Measurements from ENCODE around the gene NXPE4.
"Not testable (repeated sequence)": the region's sequence is repeated elsewhere in the genome, so short reads cannot be mapped to it uniquely, and the experiment has no call there.

NXPE4 gene

DNA sequence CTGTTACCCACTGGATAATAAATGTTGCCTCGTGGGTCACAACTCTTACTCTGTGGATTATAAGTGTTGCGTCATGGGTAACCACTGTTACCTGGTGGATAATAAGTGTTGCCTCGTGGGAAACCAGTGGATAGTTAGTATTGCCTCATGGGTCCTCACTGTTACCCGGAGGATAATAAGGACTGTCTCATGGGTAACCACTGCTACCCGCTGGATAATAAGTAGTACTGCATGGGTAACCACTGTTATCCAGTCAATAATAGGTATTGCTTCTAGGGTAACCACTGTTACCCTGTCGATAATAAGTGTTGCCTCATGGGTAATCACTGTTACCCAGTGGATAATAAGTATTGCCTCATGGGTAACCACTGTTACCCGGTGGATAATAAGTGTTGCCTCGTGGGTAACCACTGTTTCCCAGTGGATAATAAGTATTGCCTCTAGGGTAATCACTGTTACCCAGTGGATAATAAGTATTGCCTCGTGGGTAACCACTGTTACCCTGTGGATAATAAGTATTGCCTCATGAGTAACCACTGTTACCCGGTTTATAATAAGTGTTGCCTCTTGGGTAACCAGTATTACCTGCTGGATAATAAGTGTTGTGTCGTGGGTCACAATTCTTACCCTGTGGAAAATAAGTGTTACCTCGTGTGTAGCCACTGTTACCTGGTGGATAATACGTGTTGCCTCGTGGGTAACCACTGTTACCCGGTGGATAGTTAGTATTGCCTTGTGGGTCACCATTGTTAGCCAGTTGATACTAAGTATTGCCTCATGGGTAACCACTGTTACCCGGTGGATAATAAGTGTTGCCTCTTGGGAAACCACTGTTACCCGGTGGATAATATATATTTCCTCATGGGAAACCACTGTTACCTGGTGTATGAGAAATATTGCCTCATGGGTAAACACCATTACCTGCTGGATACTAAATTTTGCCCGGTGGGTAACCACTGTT lies 15.7 kb upstream of the NXPE4 start:
- DNase-seq (ENCODE audit: low spot score), result no peak
- FAIRE-seq, result peak; percentile 85

DNA sequence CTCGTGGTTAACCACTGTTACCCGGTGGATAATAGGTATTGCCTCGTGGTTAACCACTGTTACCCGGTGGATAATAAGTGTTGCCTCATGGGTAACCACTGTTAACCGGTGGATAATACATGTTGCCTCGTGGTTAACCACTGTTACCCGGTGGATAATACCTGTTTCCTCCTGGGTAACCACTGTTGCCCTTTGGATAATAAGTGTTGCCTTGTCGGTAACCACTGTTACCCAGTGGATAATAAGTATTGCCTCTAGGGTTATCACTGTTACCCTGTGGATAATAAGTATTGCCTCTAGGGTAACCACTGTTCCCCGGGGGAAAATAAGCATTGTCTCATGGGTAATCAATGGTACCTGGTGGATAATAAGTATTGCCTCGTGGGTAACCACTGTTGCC lies 15.0 kb upstream of the NXPE4 start:
- peak; percentile 83 for FAIRE-seq
- DNase-seq (ENCODE audit: low spot score), result no peak

DNA sequence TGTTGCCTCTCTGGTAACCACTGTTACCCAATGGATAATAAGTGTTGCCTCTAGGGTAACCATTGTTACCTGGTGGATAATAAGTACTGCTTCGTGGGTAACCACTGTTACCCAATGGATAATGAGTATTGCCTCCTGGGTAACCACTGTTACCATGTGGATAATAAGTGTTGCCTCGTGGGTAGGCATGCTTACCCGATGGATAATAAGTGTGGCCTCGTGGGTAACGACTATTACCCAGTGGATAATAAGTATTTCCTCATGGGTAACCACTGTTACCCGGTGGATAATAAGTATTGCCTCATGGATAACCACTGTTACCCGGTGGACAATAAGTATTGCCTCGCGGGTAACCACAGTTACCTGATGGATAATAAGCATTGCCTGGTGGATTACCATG lies 13.8 kb upstream of the NXPE4 start:
- no peak for DNase-seq (ENCODE audit: low spot score)
- no peak for FAIRE-seq

DNA sequence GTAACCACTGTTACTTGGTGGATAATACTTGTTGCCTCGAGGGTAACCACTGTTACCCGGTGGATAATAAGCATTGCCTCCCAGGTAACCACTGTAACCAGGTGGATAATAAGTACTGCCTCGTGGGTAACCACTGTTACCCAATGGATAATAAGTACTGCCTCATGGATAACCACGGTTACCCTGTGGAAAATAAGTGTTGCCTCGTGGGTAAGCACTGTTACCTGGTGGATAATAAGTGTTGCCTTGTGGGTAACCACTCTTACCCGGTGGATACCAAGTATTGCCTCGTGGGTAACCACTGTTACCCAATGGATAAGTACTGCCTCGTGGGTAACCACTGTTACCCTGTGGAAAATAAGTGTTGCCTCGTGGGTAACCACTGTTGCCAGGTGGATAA lies 13.0 kb upstream of the NXPE4 start:
- not testable (repeated sequence) for DNase-seq (ENCODE audit: low spot score)
- peak; percentile 95 for FAIRE-seq

DNA sequence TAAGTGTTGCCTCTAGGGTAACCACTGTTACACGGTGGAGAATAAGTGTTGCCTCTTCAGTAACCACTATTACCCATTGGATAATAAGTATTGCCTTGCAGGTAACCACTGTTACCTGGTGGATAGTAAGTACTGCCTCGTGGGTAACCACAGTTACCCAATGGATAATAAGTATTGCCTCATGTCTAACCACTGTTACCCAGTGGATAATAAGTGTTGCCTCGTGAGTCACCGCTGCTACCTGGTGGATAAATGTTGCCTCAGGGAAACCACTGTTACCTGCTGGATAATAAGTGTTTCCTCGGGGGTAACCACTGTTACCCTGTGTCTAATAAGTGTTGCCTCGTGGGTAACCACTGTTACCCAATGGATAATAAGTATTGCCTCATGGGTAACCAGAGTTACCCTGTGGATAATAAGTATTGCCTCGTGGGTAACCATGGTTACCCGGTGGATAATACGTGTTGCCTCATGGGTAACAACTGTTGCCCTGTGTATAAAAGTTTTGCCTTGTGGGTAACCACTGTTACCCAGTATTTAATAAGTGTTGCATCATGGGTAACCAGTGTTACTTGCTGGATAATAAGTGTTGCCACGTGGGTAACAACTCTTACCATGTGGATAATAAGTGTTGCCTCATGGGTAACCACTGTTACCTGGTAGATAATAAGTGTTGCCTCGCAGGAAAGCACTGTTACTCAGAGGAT lies 12.3 kb upstream of the NXPE4 start:
- FAIRE-seq (peak; percentile 83), DNase-seq (ENCODE audit: low spot score) (no peak)

DNA sequence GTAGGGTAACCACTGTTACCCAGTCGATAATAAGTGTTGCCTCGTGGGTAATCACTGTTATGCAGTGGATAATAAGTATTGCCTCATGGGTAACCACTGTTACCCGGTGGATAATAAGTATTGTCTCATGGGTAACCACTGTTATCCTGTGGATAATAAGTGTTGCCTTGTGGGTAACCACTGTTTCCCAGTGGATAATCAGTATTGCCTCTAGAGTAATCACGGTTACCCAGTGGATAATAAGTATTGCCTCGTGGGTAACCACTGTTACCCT lies 11.2 kb upstream of the NXPE4 start:
- FAIRE-seq; DNase-seq (ENCODE audit: low spot score): not testable (repeated sequence)

DNA sequence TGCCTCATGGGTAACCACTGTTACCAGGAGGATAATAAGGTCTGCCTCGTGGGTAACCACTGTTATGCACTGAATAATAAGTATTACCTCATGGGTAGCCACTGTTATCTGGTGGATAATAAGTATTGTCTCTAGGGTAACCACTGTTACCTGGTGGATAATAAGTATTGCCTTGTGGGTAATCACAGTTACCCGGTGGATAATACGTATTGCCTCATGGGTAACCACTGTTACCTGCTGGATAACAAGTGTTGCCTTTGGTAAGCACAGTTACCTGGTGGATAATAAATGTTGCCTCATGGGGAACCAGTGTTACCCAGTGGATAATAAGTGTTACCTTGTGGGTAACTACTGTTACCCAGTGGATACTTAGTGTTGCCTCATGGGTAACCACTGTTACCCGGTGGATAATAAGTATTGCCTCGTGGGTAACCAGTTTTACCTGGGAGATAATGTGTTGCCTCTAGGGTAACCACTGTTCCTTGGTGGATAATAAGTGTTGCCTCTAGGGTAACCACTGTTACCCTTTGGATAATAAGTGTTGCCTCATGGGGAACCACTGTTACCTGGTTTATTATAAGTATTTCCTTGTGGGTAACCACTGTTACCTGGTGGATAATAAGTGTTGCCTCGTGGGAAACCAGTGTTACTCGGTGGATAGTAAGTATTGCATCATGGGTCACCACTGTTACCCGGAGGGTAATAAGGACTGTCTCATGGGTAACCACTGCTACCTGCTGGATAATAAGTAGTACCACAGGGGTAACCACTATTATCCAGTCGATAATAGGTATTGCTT lies 10.6 kb upstream of the NXPE4 start:
- FAIRE-seq (peak; percentile 71), DNase-seq (ENCODE audit: low spot score) (no peak)

DNA sequence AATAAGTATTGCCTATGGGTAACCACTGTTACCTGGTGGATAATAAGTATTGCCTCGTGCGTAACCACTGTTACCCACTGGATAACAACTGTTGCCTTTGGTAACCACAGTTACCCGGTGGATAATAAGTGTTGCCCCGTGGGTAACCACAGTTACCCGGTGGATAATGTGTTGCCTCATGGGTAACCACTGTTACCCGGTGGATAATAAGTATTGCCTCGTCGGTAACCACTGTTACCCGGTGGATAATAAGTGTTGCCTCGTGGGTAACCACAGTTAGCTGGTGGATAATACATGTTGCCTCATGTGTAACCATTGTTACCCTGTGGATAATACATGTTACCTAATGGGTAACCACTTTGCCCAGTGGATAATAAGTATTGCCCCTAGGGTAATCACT lies 9.8 kb upstream of the NXPE4 start:
- DNase-seq (ENCODE audit: low spot score) (no peak), FAIRE-seq (peak; percentile 81)

DNA sequence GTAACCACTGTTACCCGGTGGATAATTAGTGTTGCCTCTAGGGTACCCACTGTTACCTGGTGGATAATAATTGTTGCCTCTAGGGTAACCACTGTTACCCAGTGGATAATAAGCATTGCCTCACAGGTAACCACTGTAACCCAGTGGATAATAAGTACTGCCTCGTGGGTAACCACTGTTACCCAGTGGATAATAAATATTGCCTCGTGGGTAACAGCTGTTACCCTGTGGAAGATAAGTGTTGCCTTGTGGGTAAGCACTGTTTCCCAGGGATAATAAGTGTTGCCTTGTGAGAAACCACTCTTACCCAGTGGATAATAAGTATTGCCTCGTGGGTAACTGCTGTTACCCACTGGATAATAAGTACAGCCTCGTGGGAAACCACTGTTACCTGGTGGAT lies 9.3 kb upstream of the NXPE4 start:
- no peak for DNase-seq (ENCODE audit: low spot score)
- peak; percentile 17 for FAIRE-seq

DNA sequence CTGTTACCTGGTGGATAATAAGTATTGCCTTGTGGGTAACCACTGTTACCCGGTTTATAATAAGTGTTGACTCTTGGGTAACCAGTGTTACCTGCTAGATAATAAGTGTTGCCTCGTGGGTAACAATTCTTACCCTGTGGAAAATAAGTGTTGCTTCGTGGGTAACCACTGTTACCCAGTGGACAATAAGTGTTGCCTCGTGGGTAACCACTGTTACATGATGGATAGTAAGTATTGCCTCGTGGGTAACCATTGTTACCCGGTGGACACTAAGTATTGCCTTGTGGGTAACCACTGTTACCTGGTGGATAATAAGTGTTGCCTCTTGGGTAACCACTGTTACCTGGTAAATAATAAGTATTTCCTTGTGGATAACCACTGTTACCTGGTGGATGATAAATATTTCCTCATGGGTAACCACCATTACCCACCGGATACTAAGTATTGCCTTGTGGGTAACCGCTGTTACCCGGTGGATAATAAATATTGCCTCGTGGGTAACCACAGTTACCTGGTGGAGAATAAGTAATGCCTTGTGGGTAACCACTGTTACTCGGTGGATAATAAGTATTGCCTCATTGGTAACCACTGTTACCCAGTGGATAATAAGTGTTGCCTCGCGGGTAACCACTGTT lies 8.7 kb upstream of the NXPE4 start:
- DNase-seq (ENCODE audit: low spot score), result no peak
- peak; percentile 80 for FAIRE-seq

DNA sequence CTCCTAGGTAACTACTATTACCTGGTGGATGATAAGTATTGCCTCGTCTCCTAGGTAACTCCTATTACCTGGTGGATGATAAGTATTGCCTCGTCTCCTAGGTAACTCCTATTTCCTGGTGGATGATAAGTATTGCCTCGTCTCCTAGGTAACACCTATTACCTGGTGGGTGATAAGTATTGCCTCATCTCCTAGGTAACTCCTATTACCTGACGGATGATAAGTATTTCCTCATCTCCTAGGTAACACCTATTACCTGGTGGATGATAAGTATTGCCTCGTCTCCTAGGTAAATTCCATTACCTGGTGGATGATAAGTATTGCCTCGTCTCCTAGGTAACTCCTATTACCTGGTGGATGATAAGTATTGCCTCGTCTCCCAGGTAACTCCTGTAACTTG lies 7.6 kb upstream of the NXPE4 start:
- FAIRE-seq, result peak; percentile 53
- DNase-seq (ENCODE audit: low spot score), result not testable (repeated sequence)

DNA sequence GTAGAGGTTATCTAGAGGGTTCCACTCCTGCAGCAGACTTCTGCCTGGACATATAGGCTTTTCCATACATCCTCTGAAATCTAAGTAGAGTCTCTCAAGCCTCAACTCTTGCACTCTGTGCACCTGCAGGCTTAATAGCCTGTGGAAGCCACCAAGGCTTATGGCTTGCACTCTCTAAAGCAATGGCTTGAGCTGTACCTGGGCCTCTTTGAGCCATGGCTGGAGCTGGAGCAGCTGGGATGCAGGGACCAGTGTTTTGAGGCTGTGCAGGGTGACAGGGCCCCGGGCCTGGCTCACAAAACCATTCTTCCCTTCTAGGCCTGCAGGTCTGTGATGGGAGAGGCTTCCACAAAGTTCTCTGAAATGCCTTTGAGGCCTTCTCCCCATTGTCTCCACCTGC lies 2.9 kb upstream of the NXPE4 start:
- DNase-seq (ENCODE audit: low spot score) (no peak), FAIRE-seq (no peak)

DNA sequence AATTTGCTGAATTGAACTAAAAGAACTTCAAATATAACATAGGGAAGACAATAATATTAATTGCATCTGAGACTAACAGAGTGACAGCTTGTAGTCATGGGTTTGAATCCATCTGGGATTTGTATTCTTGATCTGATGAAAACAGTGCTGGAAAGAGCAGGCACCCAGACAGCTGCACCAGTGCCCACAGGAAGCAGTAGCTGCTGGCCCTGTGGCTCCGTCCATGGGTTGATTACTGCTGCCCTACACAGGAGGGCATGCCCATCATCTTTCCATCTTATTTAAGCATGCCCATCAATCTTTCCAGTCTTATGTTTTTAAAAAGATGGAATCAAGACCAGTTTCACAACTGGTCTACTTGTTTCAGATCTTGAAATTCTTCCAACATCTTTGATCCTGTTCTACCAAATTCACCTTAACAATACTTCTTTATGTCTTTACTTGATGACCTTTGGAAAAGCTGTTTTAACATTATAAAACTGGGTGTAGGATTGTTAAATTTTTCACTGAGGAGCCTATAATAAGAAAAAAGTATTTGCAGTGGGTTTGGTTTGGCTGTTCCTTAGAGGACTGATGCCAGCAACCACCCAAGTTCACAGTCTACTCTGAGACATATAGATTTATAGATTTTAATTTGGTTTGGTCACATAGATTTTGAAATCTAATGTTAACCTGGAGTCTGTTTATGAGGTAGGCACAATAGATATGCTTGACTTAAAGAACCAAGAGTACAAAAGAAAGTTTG lies 761 bp upstream of the NXPE4 start:
- DNase-seq (ENCODE audit: low spot score) (no peak), FAIRE-seq (no peak)

DNA sequence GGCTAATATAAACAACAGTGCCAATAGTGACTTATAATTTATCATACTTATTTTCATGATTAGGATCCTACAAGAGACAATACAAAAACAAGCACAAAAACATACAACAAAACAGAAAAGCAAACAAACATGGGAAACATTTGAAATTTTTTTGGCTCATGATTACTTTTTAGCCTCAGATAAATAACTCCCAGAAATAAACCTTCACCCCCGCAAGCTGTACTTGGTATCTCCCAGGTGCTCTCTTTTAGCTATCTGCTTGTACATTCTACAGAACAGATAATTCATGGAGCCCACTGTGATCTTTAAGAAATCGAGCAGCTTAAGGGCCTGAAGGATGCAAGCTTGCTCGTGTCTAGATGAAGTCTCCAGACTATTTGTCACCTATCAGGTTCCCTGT lies 883 bp downstream of the NXPE4 start:
- DNase-seq (ENCODE audit: low spot score) (no peak), FAIRE-seq (no peak)

DNA sequence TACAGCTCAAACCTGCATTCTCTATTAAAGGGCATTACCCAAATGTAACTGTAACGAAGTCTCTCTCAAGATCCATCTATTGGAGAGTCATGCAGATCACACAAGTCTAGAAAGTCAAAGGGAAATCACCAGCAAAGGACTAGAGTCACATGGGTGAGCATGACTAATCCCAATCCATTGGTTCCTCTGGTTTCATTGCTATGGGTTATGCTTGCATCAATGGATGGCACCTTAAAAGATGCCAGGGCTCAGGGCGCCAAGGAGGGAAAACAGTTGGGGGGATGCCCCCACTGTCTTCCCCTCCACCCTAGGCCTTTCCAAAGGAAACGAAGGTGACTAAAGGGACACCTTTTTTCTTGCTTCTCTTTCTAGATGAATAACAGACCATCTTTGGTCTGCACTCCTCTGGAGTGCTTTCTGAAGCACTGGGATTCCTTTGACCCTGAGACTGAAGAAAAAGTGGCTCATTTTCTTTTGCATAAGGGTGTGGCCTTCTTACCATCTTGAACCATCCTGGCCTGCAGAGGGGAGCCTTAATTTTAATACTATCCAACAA lies 8.1 kb downstream of the NXPE4 start:
- FAIRE-seq (no peak), DNase-seq (ENCODE audit: low spot score) (no peak)

DNA sequence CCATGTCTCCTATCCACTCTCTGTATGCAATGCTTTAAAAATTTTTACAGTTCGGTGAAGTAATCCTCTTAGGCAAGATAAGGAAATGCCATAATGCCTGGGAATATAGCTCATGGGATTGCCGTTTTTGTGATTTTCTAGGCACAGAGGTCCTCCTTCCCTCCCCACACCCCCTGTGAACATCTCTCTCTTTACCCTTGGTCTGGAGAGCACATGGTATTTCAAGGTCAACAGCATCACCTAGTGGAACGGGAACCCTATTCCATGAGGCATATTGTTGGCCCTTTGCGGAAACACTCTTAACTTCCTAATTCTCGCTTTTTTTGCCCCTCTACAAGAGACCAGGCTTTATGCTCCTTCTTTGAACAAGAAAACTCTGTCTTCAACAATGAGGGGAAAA lies 8.8 kb downstream of the NXPE4 start:
- FAIRE-seq, result no peak
- no peak for DNase-seq (ENCODE audit: low spot score)

DNA sequence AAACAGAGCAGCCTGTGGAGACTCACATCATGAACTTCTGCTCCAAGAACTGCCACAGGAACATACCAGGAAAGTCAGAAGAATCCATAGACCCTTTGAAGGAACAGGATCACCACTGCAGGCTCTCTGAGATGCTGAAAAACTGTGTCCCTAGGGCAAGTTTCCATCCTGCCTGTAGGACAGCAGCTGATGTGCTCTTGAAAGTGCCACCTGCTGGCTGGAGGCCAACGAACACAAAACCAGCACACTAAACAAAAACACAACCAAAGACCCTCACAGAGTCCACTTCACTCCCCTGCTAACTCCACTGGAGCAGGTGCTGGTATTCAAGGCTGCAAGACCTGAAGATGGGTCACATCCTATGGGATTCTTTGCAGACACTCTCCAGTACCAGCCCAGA lies 23.9 kb downstream of the NXPE4 start:
- FAIRE-seq (no peak), DNase-seq (ENCODE audit: low spot score) (no peak)

DNA sequence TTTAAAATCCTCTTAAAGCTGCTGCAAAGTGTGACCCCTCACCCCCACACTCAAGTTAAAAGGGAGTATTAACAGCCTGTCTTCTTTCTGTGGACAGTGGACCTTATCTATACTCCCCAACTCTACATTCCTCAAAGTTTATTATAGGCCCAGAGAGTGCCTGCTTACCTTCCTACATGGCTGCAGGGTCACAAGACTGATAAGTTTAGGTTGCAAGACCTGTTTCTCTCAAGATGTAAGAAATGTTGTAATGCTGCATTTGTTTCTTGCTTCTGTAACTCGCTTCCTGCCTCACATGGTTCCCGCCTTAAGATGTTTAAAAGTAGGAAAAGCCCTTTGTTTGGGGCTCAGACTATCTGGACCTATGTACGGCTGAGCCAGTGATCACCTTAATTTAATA lies 25.8 kb downstream of the NXPE4 start:
- DNase-seq (ENCODE audit: low spot score) (no peak), FAIRE-seq (no peak)

DNA sequence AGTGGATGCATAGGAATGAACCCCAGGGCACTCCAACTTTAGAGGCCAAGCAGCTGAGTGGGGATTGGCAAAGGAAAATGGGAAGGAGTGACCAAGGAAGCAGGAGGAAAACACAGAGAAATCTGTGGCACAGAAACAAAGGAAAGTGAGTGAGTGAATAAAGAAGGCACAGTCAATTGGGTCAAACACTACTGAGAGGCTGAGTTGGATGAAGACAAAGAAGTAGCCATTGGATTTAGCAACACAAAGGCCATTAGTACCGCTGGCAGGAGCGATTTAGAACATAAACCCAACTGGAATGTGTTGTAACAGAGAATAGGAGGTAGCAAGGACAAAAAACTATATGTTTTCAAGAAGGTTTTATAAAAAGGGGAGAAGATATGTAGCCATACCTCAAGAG lies 29.3 kb downstream of the NXPE4 start:
- no peak for FAIRE-seq
- DNase-seq (ENCODE audit: low spot score), result no peak

DNA sequence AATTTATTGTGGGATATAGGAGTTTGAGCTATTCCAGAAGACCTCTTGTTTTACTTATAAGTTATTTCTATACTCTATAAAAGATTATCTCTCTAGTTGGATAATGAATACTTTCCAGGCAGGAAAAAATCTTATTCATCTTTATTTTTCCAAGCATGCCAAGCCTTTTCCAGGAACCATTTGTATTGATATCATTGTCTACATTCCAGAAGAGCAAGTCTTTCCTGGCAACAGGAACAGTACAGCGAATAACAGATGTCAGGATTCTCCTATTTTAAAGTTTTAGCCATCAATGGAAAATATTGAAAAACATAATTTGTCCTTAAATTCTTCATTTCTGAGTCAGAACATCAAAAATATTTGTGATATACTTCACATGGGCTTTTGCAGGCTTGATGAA lies 30.8 kb downstream of the NXPE4 start:
- DNase-seq (ENCODE audit: low spot score), result no peak
- no peak for FAIRE-seq

DNA sequence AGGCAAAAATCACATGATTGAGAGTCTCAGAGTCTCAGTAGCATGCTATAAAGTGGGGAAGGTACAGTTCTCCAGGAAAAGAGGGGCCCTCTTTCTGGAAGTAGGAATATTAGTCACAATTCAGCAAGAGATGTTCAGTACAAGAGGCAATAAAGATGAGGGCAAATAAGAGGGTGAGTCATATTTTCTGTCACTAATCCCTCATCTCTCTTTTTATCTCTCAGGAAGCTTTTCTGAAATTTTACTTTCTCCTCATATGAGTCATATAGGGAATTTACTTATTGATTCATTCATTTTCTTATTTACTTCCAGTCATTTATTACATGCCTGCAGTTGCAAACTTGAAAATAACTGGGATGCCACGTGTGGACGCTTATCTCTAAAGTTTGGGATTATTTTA lies 32.5 kb downstream of the NXPE4 start:
- DNase-seq (ENCODE audit: low spot score), result peak; percentile 34
- no peak for FAIRE-seq
